Activated T-cell treated with anti-CD3 and anti-CD28 coated beads, Interleukin-2, amount 50 U/mL, for 4 hours (primary cell): ENCODE results near the gene RHEBL1. TPM values are rescaled to one million over a fixed set of nuclear protein-coding genes. Genes with fewer than 3 reads are reported as not detected.
A peak's percentile ranks its signal among the peaks of the same experiment; 100 is the strongest.

Experiments used
- ATAC-seq, 2 donors: fragments of 200-7000 bp; cut with Tn5 transposase; one replicate each; pipeline ENCODE4 v1.10.0; 2021
- DNase-seq: peaks from one replicate; pipeline ENCODE4 v3.0.0-alpha.2; 2020
- H3K27me3 Mint-ChIP-seq: one replicate; pipeline ENCODE4 v1.8.0; 2021; ENCODE audit warnings: low read depth, mixed read lengths
- H3K36me3 Mint-ChIP-seq: one replicate; pipeline ENCODE4 v1.8.0; 2022; ENCODE audit warnings: mixed read lengths; ENCODE audit not compliant: insufficient read depth
- H3K4me1 Mint-ChIP-seq: one replicate; pipeline ENCODE4 v1.8.0; 2021; ENCODE audit warnings: low read depth, mixed read lengths
- H3K4me3 Mint-ChIP-seq: one replicate; pipeline ENCODE4 v1.8.0; 2021; ENCODE audit warnings: mild to moderate bottlenecking, moderate library complexity, mixed read lengths
- H3K9me3 Mint-ChIP-seq: one replicate; pipeline ENCODE4 v1.8.0; 2021; ENCODE audit warnings: mixed read lengths
- total RNA-seq, 3 donors: library from RNA; stranded (reverse); gene quantifications; one replicate each; pipeline ENCODE4 v1.2.1, GENCODE V29; 2021

Gene RHEBL1, protein sequence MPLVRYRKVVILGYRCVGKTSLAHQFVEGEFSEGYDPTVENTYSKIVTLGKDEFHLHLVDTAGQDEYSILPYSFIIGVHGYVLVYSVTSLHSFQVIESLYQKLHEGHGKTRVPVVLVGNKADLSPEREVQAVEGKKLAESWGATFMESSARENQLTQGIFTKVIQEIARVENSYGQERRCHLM
- 1 to 10 TPM; 4.5 to 5.2 (median 4.5) TPM for total RNA-seq

GRCh38 chr12:49069507-49070346 is at the start of gene RHEBL1:
Gene RHEBL1, minus strand, starts transcription at chr12:49069979. Its CDS starts 194 bp downstream, at chr12:49069785.
- peak; percentile 100 for ATAC-seq
- no peaks in the 10 kb centered on the region for H3K9me3 Mint-ChIP-seq

GRCh38 chr12:49111206-49111605 is 41.4 kb upstream of the RHEBL1 start:
- DNase-seq: no peak
- Mint-ChIP-seq H3K4me3 (peak overlapping the region; percentile 99), H3K9me3 (no peaks in the 10 kb centered on the region), H3K4me1 (peaks cover 37% of the 10 kb centered on the region), H3K36me3 (no peaks in the 10 kb centered on the region), H3K27me3 (no peaks in the 10 kb centered on the region)
- ATAC-seq: peak; percentile 1 to 2

More at GRCh38 chr12:49069507-49070346, at the start of gene RHEBL1:
- Mint-ChIP-seq H3K27me3 (no peaks in the 10 kb centered on the region), H3K4me1 (peaks cover 16% of the 10 kb centered on the region), H3K4me3 (peak within 1 kb of the TSS; percentile 92), H3K36me3 (no peaks in the 10 kb centered on the region)
- DNase-seq: peak; percentile 98

- H3K36me3 Mint-ChIP-seq: no peaks in the 10 kb centered on the region
- no peaks in the 10 kb centered on the region for H3K9me3 Mint-ChIP-seq
- peak; percentile 98 for ATAC-seq
- H3K4me3 Mint-ChIP-seq: peak within 1 kb of the TSS; percentile 99
- peak; percentile 94 for DNase-seq
- H3K4me1 Mint-ChIP-seq: peaks cover 37% of the 10 kb centered on the region
- H3K27me3 Mint-ChIP-seq: no peaks in the 10 kb centered on the region
These were observed 40.8 kb upstream of the RHEBL1 start, which contains the start of gene LMBR1L for GRCh38 chr12:49110464-49111155. Gene LMBR1L, minus strand, starts transcription at chr12:49110847. Its CDS starts 292 bp downstream, at chr12:49110555.

DNA sequence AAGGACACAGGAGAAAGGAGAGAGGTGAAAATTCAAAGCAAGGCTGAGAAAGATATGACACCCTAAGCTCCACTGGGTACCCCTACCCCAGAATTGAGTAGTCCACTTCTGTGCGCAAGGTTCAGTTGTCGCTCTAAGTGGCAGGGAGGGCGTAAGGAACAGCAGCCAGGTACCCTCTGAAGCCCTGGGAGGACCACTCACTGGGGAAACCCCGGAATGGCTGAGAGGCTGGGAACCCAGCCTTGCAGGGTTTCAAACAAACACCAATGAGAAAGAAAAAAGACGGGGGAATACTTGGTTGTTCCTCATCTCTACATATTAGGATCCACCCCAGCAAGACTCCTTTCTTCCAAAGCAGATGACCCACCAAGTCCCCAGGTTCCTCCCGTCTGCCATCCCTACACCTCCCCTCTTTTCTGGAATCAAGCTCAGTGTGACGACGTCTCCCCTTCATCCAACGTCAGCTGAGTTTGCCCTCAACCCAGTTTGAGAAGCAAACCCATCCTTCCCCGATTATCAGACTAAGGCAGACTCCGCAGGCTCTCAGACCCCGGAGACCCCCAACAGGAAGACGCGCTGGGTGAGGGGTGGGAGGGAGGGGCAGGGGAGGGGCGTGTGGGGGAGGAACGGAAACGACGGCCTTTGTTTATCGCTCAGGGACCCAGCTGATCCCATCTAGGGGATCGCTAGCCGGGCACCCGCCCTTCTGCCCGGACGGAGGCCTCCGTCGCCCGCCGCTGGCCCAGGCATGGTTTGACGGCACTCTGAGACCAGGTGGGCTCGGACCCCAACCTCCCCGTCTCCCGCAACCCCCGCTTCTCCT is 40.1 kb upstream of the RHEBL1 start:
- Mint-ChIP-seq H3K9me3 (no peaks in the 10 kb centered on the region), H3K4me1 (peaks cover 37% of the 10 kb centered on the region), H3K27me3 (no peaks in the 10 kb centered on the region), H3K36me3 (no peaks in the 10 kb centered on the region), H3K4me3 (peak overlapping the region; percentile 99)
- DNase-seq (no peak), ATAC-seq (peak in 1 of 2 donors; percentile 7)

GRCh38 chr12:49108958-49109404 is 39.2 kb upstream of the RHEBL1 start:
- peaks cover 3% of the 10 kb centered on the region for H3K36me3 Mint-ChIP-seq
- H3K4me1 Mint-ChIP-seq: peaks cover 37% of the 10 kb centered on the region
- no peaks in the 10 kb centered on the region for H3K9me3 Mint-ChIP-seq
- DNase-seq: no peak
- peak overlapping the region; percentile 99 for H3K4me3 Mint-ChIP-seq
- no peaks in the 10 kb centered on the region for H3K27me3 Mint-ChIP-seq
- ATAC-seq: no peak

DNA sequence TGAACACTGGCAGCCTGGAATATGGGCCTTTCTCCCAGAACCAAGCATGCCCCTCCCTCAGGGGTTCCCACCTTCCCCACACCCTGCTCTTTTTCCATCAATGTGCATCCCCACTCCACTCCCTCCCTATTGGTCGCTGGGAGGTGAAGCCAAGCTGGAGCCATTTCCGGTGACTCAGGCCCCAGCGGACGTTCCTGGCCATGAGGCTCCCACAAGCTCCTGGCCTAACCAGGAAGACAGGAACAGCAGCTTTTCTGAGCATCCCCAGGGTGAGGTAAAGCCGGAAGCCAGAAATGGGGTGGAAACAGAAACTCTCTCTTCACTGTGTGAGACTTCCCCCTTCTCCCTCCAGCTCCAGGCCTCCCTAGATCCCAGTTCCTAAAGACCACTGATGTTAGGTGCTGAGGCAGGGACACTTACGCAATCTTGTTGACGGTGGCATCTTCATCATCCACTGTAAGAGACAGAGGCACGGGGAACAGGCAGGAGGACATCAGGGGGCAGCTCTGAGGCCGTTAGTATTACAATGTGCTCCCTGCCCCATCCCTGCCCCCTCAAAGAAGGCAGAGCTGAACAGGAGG is 35.8 kb upstream of the RHEBL1 start:
- no peak overlapping the region for H3K4me3 Mint-ChIP-seq

GRCh38 chr12:49104822-49105221 is 35.0 kb upstream of the RHEBL1 start:
- H3K4me1 Mint-ChIP-seq: peaks cover 24% of the 10 kb centered on the region
- no peaks in the 10 kb centered on the region for H3K27me3 Mint-ChIP-seq
- no peak for DNase-seq
- H3K36me3 Mint-ChIP-seq: peaks cover 24% of the 10 kb centered on the region
- H3K4me3 Mint-ChIP-seq: no peak overlapping the region
- no peaks in the 10 kb centered on the region for H3K9me3 Mint-ChIP-seq
- no peak for ATAC-seq

More for the DNA sequence above, 35.8 kb upstream of the RHEBL1 start:
- ATAC-seq (no peak), DNase-seq (no peak)
- Mint-ChIP-seq H3K27me3 (no peaks in the 10 kb centered on the region), H3K36me3 (peaks cover 17% of the 10 kb centered on the region), H3K4me1 (peaks cover 28% of the 10 kb centered on the region), H3K9me3 (no peaks in the 10 kb centered on the region)

DNA sequence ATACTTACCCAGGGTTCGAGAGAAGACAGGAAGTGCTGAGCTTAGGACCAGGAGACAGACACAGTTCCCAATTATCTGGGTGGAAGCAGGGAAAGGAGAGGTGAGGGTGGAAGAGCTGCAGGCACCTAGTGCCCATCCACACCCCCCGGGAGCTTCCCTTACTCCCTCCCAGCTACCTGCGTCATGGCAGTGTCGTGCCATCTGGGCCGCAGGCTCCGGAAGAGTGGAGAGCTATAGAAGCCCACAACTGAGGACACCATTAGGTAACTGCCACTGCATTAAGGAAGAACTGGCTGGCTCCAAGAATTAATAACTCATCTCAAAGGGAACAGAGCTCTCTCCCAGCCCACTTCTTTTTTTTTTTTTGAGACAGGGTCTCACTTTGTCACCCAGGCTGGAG is 30.6 kb upstream of the RHEBL1 start:
- no peak for ATAC-seq
- no peak overlapping the region for H3K4me3 Mint-ChIP-seq
- peaks cover 3% of the 10 kb centered on the region for H3K27me3 Mint-ChIP-seq
- no peaks in the 10 kb centered on the region for H3K9me3 Mint-ChIP-seq
- peaks cover 30% of the 10 kb centered on the region for H3K36me3 Mint-ChIP-seq
- peaks cover under 1% of the 10 kb centered on the region for H3K4me1 Mint-ChIP-seq
- no peak for DNase-seq

DNA sequence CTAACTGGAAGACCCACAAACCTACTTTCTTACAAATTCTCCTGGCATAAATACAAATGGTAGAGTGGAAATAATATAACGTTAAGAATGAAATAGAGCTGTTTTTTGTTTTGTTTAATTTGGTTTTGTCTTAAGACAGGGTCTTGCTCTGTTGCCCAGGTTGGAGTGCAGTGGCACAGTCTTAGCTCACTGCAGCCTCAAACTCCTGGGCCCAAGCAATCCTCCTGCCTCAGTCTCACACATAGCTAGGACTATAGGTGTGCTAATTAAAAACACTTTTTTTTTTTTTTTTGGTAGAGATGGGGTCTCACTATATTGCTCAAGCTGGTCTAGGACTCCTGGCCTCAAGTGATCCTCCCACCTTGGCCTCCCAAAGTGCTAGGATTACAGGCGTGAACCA is 28.9 kb upstream of the RHEBL1 start:
- DNase-seq: no peak
- Mint-ChIP-seq H3K9me3 (no peaks in the 10 kb centered on the region), H3K4me1 (peaks cover 11% of the 10 kb centered on the region), H3K27me3 (peaks cover 14% of the 10 kb centered on the region), H3K4me3 (no peak overlapping the region), H3K36me3 (peaks cover 25% of the 10 kb centered on the region)
- no peak for ATAC-seq

DNA sequence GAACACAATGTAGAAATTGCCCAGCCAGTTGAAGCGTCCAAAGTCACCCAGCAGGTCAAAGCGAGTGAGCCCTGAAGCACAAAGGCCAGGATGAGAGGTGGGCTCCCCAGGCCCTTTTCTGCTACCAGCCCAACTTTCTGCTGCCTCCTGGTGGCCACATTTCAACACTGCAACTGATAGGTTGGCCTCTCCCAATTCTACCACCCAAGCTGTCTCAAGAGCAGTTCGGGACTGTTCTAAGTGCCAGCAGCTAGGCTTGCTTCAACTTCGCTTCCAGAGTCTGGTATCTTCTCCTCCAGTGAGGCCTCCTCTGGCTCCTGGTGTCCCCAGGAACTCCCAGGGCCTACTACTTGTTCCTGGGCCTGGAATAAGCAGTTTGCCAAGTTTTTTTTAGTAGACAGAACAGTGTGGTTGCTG is 28.3 kb upstream of the RHEBL1 start:
- peaks cover 22% of the 10 kb centered on the region for H3K36me3 Mint-ChIP-seq
- DNase-seq: peak; percentile 49
- H3K27me3 Mint-ChIP-seq: peaks cover 20% of the 10 kb centered on the region

GRCh38 chr12:49097381-49097780 is 27.6 kb upstream of the RHEBL1 start:
- ATAC-seq: no peak
- Mint-ChIP-seq H3K27me3 (peaks cover 26% of the 10 kb centered on the region), H3K9me3 (no peaks in the 10 kb centered on the region)

More for the DNA sequence above, 28.3 kb upstream of the RHEBL1 start:
- Mint-ChIP-seq H3K4me3 (no peak overlapping the region), H3K4me1 (peaks cover 15% of the 10 kb centered on the region), H3K9me3 (no peaks in the 10 kb centered on the region)
- peak; percentile 52 to 63 for ATAC-seq

GRCh38 chr12:49094975-49095365 is 25.2 kb upstream of the RHEBL1 start:
- Mint-ChIP-seq H3K4me1 (peaks cover 38% of the 10 kb centered on the region), H3K9me3 (no peaks in the 10 kb centered on the region), H3K27me3 (peaks cover 48% of the 10 kb centered on the region), H3K36me3 (peaks cover 7% of the 10 kb centered on the region), H3K4me3 (no peak overlapping the region)
- ATAC-seq (no peak), DNase-seq (no peak)

More at GRCh38 chr12:49097381-49097780, 27.6 kb upstream of the RHEBL1 start:
- Mint-ChIP-seq H3K36me3 (peaks cover 22% of the 10 kb centered on the region), H3K4me3 (no peak overlapping the region), H3K4me1 (peaks cover 16% of the 10 kb centered on the region)
- DNase-seq: no peak

GRCh38 chr12:49094160-49094974 is 24.6 kb upstream of the RHEBL1 start, which contains the start of gene DHH:
Gene DHH, minus strand, starts transcription at chr12:49094801. Its CDS starts 289 bp downstream, at chr12:49094512.
- Mint-ChIP-seq H3K4me1 (peaks cover 42% of the 10 kb centered on the region), H3K36me3 (peaks cover 5% of the 10 kb centered on the region), H3K4me3 (no peak within 1 kb of the TSS), H3K9me3 (no peaks in the 10 kb centered on the region), H3K27me3 (peaks cover 52% of the 10 kb centered on the region)
- ATAC-seq (no peak), DNase-seq (no peak)
